GM15510 (cell line): ENCODE measurements around the gene TWF2.

Source experiments
- POLR2A ChIP-seq: IDR thresholded peaks from 3 replicates; pipeline ENCODE4 v1.6.1; 2011; ENCODE audit warnings: borderline replicate concordance; ENCODE audit not compliant: insufficient read length; ENCODE audit errors: extremely low read depth

The TWF2 gene

GRCh38 chr3:52245322-52246263, 6.6 kb upstream of the TWF2 start, which contains the start of gene PPM1M:
Gene PPM1M, plus strand, starts transcription at chr3:52245759. Its CDS starts 66 bp downstream, at chr3:52245825.
- TF ChIP-seq POLR2A = peak; percentile 41

- peak; percentile 33 for TF ChIP-seq POLR2A
Measured at GRCh38 chr3:52243791-52244628, 5.1 kb upstream of the TWF2 start.

- no peak for TF ChIP-seq POLR2A
Measured at GRCh38 chr3:52242039-52242438, 3.1 kb upstream of the TWF2 start.

- no peak for TF ChIP-seq POLR2A
Measured at GRCh38 chr3:52240886-52241370, 2.0 kb upstream of the TWF2 start.

- TF ChIP-seq POLR2A = peak; percentile 58
Measured at GRCh38 chr3:52240059-52240885, 1.3 kb upstream of the TWF2 start.

- no peak for TF ChIP-seq POLR2A
Measured at GRCh38 chr3:52238193-52238760, 681 bp downstream of the TWF2 start.

- TF ChIP-seq POLR2A = no peak
Measured at GRCh38 chr3:52237657-52238172, 1.2 kb downstream of the TWF2 start.

- TF ChIP-seq POLR2A = no peak
Measured at GRCh38 chr3:52237006-52237656, 1.8 kb downstream of the TWF2 start.

GRCh38 chr3:52236424-52236886, 2.5 kb downstream of the TWF2 start:
- no peak for TF ChIP-seq POLR2A

- TF ChIP-seq POLR2A = no peak
Measured at GRCh38 chr3:52234516-52235447, 4.2 kb downstream of the TWF2 start.

GRCh38 chr3:52233968-52234367, 5.0 kb downstream of the TWF2 start:
- no peak for TF ChIP-seq POLR2A

- no peak for TF ChIP-seq POLR2A
Measured at GRCh38 chr3:52233108-52233591, 5.8 kb downstream of the TWF2 start.

- no peak for TF ChIP-seq POLR2A
Measured at GRCh38 chr3:52232279-52233107, 6.5 kb downstream of the TWF2 start.
